ENCODE results near the gene SYNPO2. TPM values are rescaled to one million over a fixed set of nuclear protein-coding genes. Genes with fewer than 3 reads are reported as not detected.

Gene SYNPO2
- total RNA-seq, 1 experiment from 2014 or later = 0.93 TPM

GRCh38 chr4:118898684-118899138 is 10.1 kb downstream of the SYNPO2 start:
- H2AFZ ChIP-seq (ENCODE audit: low read depth, low read length, poor library complexity, severe bottlenecking) = no peak overlapping the region

More at GRCh38 chr4:118898684-118899138, 10.1 kb downstream of the SYNPO2 start:
- no peaks in the 10 kb centered on the region for H3K79me2 ChIP-seq (ENCODE audit: insufficient read depth, low read length)
- no peaks in the 10 kb centered on the region for H3K4me1 ChIP-seq (ENCODE audit: control insufficient read depth in 1 of 2, insufficient read depth in 2 of 2, low read length in 2 of 2)
- no peaks in the 10 kb centered on the region for H3K9me2 ChIP-seq (ENCODE audit: insufficient read depth)
- no peak overlapping the region for H3K4me2 ChIP-seq (ENCODE audit: low read length)
- ATAC-seq (no peak), DNase-seq (ENCODE audit: low read depth, low spot score) (no peak)
- intact Hi-C loops (cut with micrococcal nuclease) = no loop called here
- ChIA-PET POLR2A (no interaction called here), RAD21 (ENCODE audit: low non-redundant PET in 1 of 2, low total read pairs in 2 of 2, uncharacterized antibody in 2 of 2, unreplicated experiment in 2 of 2) (no interaction called here), CTCF (no interaction called here)
- H4K20me1 ChIP-seq (ENCODE audit: insufficient read depth) = no peaks in the 10 kb centered on the region
- H3K4me3 ChIP-seq (replicated peaks in 1 of 2; ENCODE audit: low read depth in 1 of 2, low read length in 2 of 2) = no peak overlapping the region
- H3K9me3 ChIP-seq (ENCODE audit: control insufficient read depth in 1 of 2, insufficient read depth in 1 of 2, low read depth in 1 of 2, low read length in 2 of 2) = no peaks in the 10 kb centered on the region
- no peaks in the 10 kb centered on the region for H3K36me3 ChIP-seq (ENCODE audit: control insufficient read depth in 1 of 2, insufficient read depth in 2 of 2, low read length in 2 of 2)
- no peak for TF ChIP-seq RAD21 (IDR thresholded peaks at IDR 0.05; ENCODE audit: low read depth)
- no peak for TF ChIP-seq ELF1 (IDR thresholded peaks at IDR 0.05; ENCODE audit: borderline replicate concordance, low read depth)
- no peak for TF ChIP-seq CEBPB (IDR thresholded peaks at IDR 0.05; ENCODE audit: low read depth)
- TF ChIP-seq EGR1 (IDR thresholded peaks at IDR 0.05; ENCODE audit: low read depth) = no peak
- TF ChIP-seq POLR2A (IDR thresholded peaks at IDR 0.05; ENCODE audit: borderline replicate concordance, extremely low read depth, insufficient read depth, insufficient read length) = no peak
- no peak for TF ChIP-seq SP1 (IDR thresholded peaks at IDR 0.05; ENCODE audit: low read depth)
- TF ChIP-seq POLR2AphosphoS5 (IDR thresholded peaks at IDR 0.05; ENCODE audit: low read depth, low read length) = no peak
- TF ChIP-seq, protein P1, sequence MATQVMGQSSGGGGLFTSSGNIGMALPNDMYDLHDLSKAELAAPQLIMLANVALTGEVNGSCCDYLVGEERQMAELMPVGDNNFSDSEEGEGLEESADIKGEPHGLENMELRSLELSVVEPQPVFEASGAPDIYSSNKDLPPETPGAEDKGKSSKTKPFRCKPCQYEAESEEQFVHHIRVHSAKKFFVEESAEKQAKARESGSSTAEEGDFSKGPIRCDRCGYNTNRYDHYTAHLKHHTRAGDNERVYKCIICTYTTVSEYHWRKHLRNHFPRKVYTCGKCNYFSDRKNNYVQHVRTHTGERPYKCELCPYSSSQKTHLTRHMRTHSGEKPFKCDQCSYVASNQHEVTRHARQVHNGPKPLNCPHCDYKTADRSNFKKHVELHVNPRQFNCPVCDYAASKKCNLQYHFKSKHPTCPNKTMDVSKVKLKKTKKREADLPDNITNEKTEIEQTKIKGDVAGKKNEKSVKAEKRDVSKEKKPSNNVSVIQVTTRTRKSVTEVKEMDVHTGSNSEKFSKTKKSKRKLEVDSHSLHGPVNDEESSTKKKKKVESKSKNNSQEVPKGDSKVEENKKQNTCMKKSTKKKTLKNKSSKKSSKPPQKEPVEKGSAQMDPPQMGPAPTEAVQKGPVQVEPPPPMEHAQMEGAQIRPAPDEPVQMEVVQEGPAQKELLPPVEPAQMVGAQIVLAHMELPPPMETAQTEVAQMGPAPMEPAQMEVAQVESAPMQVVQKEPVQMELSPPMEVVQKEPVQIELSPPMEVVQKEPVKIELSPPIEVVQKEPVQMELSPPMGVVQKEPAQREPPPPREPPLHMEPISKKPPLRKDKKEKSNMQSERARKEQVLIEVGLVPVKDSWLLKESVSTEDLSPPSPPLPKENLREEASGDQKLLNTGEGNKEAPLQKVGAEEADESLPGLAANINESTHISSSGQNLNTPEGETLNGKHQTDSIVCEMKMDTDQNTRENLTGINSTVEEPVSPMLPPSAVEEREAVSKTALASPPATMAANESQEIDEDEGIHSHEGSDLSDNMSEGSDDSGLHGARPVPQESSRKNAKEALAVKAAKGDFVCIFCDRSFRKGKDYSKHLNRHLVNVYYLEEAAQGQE (IDR thresholded peaks at IDR 0.05; ENCODE audit: low read depth) = no peak
- TF ChIP-seq JUND (IDR thresholded peaks at IDR 0.05) = no peak
- TF ChIP-seq CTCF (IDR thresholded peaks at IDR 0.05 in 2 of 3, conservative IDR thresholded peaks at IDR 0.05 in 1 of 3; ENCODE audit: borderline replicate concordance in 1 of 3, insufficient read depth in 1 of 3, low read depth in 2 of 3, low read length in 2 of 3) = no peak
- TF ChIP-seq SIN3A (IDR thresholded peaks at IDR 0.05; ENCODE audit: low read depth) = no peak
- no peak for TF ChIP-seq ZFX (IDR thresholded peaks at IDR 0.05)
- no peak for TF ChIP-seq ATF3 (IDR thresholded peaks at IDR 0.05)
- no peak for TF ChIP-seq MAX (IDR thresholded peaks at IDR 0.05)
- TF ChIP-seq ZNF274 (IDR thresholded peaks at IDR 0.05; ENCODE audit: low read depth, low read length) = no peak
- no peak for TF ChIP-seq SRF (IDR thresholded peaks at IDR 0.05; ENCODE audit: low read depth)
- TF ChIP-seq EZH2phosphoT487 (IDR thresholded peaks at IDR 0.05; ENCODE audit: borderline replicate concordance) = no peak
- no peak for TF ChIP-seq FOSL1 (IDR thresholded peaks at IDR 0.05; ENCODE audit: low read depth)
- TF ChIP-seq CBX3 (IDR thresholded peaks at IDR 0.05; ENCODE audit: low read depth) = no peak
- no peak overlapping the region for H3K9ac ChIP-seq (ENCODE audit: low read length)
- BruUV-seq (replicated peaks) = no TSS peak
- no peak overlapping the region for H3K27ac ChIP-seq (ENCODE audit: low read depth, low read length)
- no peaks in the 10 kb centered on the region for H3K27me3 ChIP-seq (ENCODE audit: insufficient read depth, low read length)
